MM.1S (cell line): ENCODE measurements around the gene SPATA12.

Source experiments
- DNase-seq: peaks from one replicate; pipeline ENCODE4 v3.0.0-alpha.2; 2015
- H2AFZ ChIP-seq: fragments of 300-600 bp; sonication (generic); 2 replicates; pipeline ENCODE4 v1.6.0; 2016; ENCODE audit warnings: antibody characterized with exemption, low read length
- H3F3A ChIP-seq: fragments of 300-600 bp; sonication (generic); 2 replicates; pipeline ENCODE4 v1.6.1; 2016; ENCODE audit warnings: mild to moderate bottlenecking, antibody characterized with exemption, low read length, moderate library complexity, mixed read lengths; ENCODE audit not compliant: insufficient read depth
- H3K27ac ChIP-seq: fragments of 300-600 bp; sonication (generic); 2 replicates; pipeline ENCODE4 v1.5.1; 2016; ENCODE audit warnings: mild to moderate bottlenecking, low read length
- H3K27me3 ChIP-seq: fragments of 300-600 bp; sonication (generic); replicated peaks from 2 replicates; pipeline ENCODE4 v1.6.0; 2016; ENCODE audit warnings: low read length; ENCODE audit not compliant: insufficient read depth
- H3K36me3 ChIP-seq: fragments of 300-600 bp; sonication (generic); replicated peaks from 2 replicates; pipeline ENCODE4 v1.6.1; 2016; ENCODE audit warnings: mild to moderate bottlenecking, low read length, mixed read lengths; ENCODE audit not compliant: insufficient read depth
- H3K4me1 ChIP-seq: fragments of 300-600 bp; sonication (generic); 2 replicates; pipeline ENCODE4 v1.6.1; 2016; ENCODE audit warnings: low read length, mixed read lengths
- H3K4me2 ChIP-seq: fragments of 300-600 bp; sonication (generic); 2 replicates; pipeline ENCODE4 v1.6.0; 2016; ENCODE audit warnings: low read depth, low read length
- H3K4me3 ChIP-seq: fragments of 300-600 bp; sonication (generic); 2 replicates; pipeline ENCODE4 v1.5.1; 2016; ENCODE audit warnings: low read length, mixed read lengths
- H3K79me2 ChIP-seq: fragments of 300-600 bp; sonication (generic); 2 replicates; pipeline ENCODE4 v1.6.1; 2016; ENCODE audit warnings: mixed run types, low read length, mixed read lengths
- H3K9ac ChIP-seq: fragments of 300-600 bp; sonication (generic); 2 replicates; pipeline ENCODE4 v1.6.1; 2016; ENCODE audit warnings: low read length, mixed read lengths
- H3K9me2 ChIP-seq: fragments of 300-600 bp; sonication (generic); replicated peaks from 2 replicates; pipeline ENCODE4 v1.6.1; 2016; ENCODE audit warnings: mild to moderate bottlenecking, low read length, mixed read lengths; ENCODE audit not compliant: insufficient read depth
- H3K9me3 ChIP-seq: fragments of 300-600 bp; sonication (generic); replicated peaks from 2 replicates; pipeline ENCODE4 v1.6.1; 2016; ENCODE audit warnings: mild to moderate bottlenecking, low read length, mixed read lengths; ENCODE audit not compliant: insufficient read depth
- H4K20me1 ChIP-seq: fragments of 300-600 bp; sonication (generic); 2 replicates; pipeline ENCODE4 v1.6.1; 2016; ENCODE audit warnings: mild to moderate bottlenecking, low read length, moderate library complexity, mixed read lengths; ENCODE audit not compliant: insufficient read depth
- CTCF ChIP-seq: fragments of 300-600 bp; sonication (generic); IDR thresholded peaks from 2 replicates; pipeline ENCODE4 v1.5.1; 2016; ENCODE audit warnings: antibody characterized with exemption, low read length, mixed read lengths
- EZH2 ChIP-seq: fragments of 300-600 bp; sonication (generic); optimal IDR thresholded peaks from 2 replicates; pipeline ENCODE3; 2017; ENCODE audit warnings: low read depth, mild to moderate bottlenecking, antibody characterized with exemption, low read length, mixed read lengths
- EZH2phosphoT487 ChIP-seq: fragments of 300-600 bp; sonication (generic); IDR thresholded peaks from 2 replicates; pipeline ENCODE4 v1.6.1; 2018; ENCODE audit warnings: antibody characterized with exemption, low read length

The SPATA12 gene

GRCh38 chr3:57085211-57085610 lies 24.7 kb downstream of the SPATA12 start:
- no peaks in the 10 kb centered on the region for H3F3A ChIP-seq
- TF ChIP-seq CTCF (no peak), EZH2 (no peak)
- DNase-seq, result no peak
- no peak overlapping the region for H3K27ac ChIP-seq
- H2AFZ ChIP-seq, result no peak overlapping the region
- no peaks in the 10 kb centered on the region for H3K36me3 ChIP-seq
- no peak overlapping the region for H3K4me2 ChIP-seq
- no peak overlapping the region for H3K4me3 ChIP-seq
- H4K20me1 ChIP-seq, result no peaks in the 10 kb centered on the region
- no peaks in the 10 kb centered on the region for H3K27me3 ChIP-seq
- no peaks in the 10 kb centered on the region for H3K4me1 ChIP-seq
- no peaks in the 10 kb centered on the region for H3K9me2 ChIP-seq
- H3K79me2 ChIP-seq, result no peaks in the 10 kb centered on the region
- H3K9me3 ChIP-seq, result no peaks in the 10 kb centered on the region
- no peak overlapping the region for H3K9ac ChIP-seq

GRCh38 chr3:57086201-57086600 lies 25.7 kb downstream of the SPATA12 start:
- H3K79me2 ChIP-seq, result no peaks in the 10 kb centered on the region
- no peak overlapping the region for H3K4me3 ChIP-seq
- no peaks in the 10 kb centered on the region for H3F3A ChIP-seq
- no peak overlapping the region for H3K9ac ChIP-seq
- no peak for DNase-seq
- H2AFZ ChIP-seq, result no peak overlapping the region
- H3K27ac ChIP-seq, result no peak overlapping the region
- H3K4me1 ChIP-seq, result no peaks in the 10 kb centered on the region
- H4K20me1 ChIP-seq, result no peaks in the 10 kb centered on the region
- H3K27me3 ChIP-seq, result no peaks in the 10 kb centered on the region
- TF ChIP-seq EZH2phosphoT487, result no peak
- no peak for TF ChIP-seq EZH2
- TF ChIP-seq CTCF, result no peak
- H3K9me3 ChIP-seq, result no peaks in the 10 kb centered on the region
- no peak overlapping the region for H3K4me2 ChIP-seq
- H3K9me2 ChIP-seq, result no peaks in the 10 kb centered on the region
- H3K36me3 ChIP-seq, result no peaks in the 10 kb centered on the region

- TF ChIP-seq CTCF, result no peak
- no peak for TF ChIP-seq EZH2phosphoT487
- TF ChIP-seq EZH2, result no peak
- no peaks in the 10 kb centered on the region for H3K4me1 ChIP-seq
- H3K4me2 ChIP-seq, result no peak overlapping the region
- H4K20me1 ChIP-seq, result no peaks in the 10 kb centered on the region
- H3K27ac ChIP-seq, result no peak overlapping the region
- DNase-seq, result no peak
- H3K9me3 ChIP-seq, result no peaks in the 10 kb centered on the region
- H3K9ac ChIP-seq, result no peak overlapping the region
- H3K27me3 ChIP-seq, result no peaks in the 10 kb centered on the region
- H3K79me2 ChIP-seq, result no peaks in the 10 kb centered on the region
- no peak overlapping the region for H3K4me3 ChIP-seq
- H2AFZ ChIP-seq, result no peak overlapping the region
- H3K36me3 ChIP-seq, result no peaks in the 10 kb centered on the region
- no peaks in the 10 kb centered on the region for H3F3A ChIP-seq
- no peaks in the 10 kb centered on the region for H3K9me2 ChIP-seq
Observed at GRCh38 chr3:57087361-57088092, 27.1 kb downstream of the SPATA12 start.
